Measurements from ENCODE around the gene VKORC1L1. TPM values are rescaled to one million over a fixed set of nuclear protein-coding genes. Genes with fewer than 3 reads are reported as not detected.
"Not testable (repeated sequence)": the region's sequence is repeated elsewhere in the genome, so short reads cannot be mapped to it uniquely, and the experiment has no call there.

Gene VKORC1L1
- total RNA-seq, 6 experiments from 2014 or later, result 33.9 to 46.0 (median 43.1) TPM

- no peaks in the 10 kb centered on the region for H3K9me3 Mint-ChIP-seq
- no peak overlapping the region for H3K4me3 Mint-ChIP-seq
- DNase-seq, result no peak
- no peaks in the 10 kb centered on the region for H3K36me3 Mint-ChIP-seq (ENCODE audit: low read depth)
- TF ChIP-seq CTCF (IDR thresholded peaks at IDR 0.05), result no peak
- no peaks in the 10 kb centered on the region for H3K4me1 Mint-ChIP-seq (ENCODE audit: low read depth)
- H3K27ac Mint-ChIP-seq, result no peak overlapping the region
- peaks cover 4% of the 10 kb centered on the region; the same call in 1 of the 2 replicates for H3K27me3 Mint-ChIP-seq (ENCODE audit: insufficient read depth)
Observed at GRCh38 chr7:65989694-65990080, 116.8 kb downstream of the VKORC1L1 start.

GRCh38 chr7:65991829-65992228, 119.0 kb downstream of the VKORC1L1 start:
- not testable (repeated sequence) for H3K36me3 Mint-ChIP-seq (ENCODE audit: low read depth); H3K9me3 Mint-ChIP-seq; H3K4me1 Mint-ChIP-seq (ENCODE audit: low read depth); DNase-seq; H3K27ac Mint-ChIP-seq; H3K4me3 Mint-ChIP-seq; H3K27me3 Mint-ChIP-seq (ENCODE audit: insufficient read depth)

- Mint-ChIP-seq H3K9me3 (no peaks in the 10 kb centered on the region), H3K4me3 (no peak overlapping the region), H3K36me3 (ENCODE audit: low read depth) (no peaks in the 10 kb centered on the region), H3K4me1 (ENCODE audit: low read depth) (no peaks in the 10 kb centered on the region), H3K27ac (no peak overlapping the region), H3K27me3 (ENCODE audit: insufficient read depth) (peaks cover 4% of the 10 kb centered on the region; the same call in 1 of the 2 replicates)
- TF ChIP-seq CTCF (IDR thresholded peaks at IDR 0.05), result no peak
- no peak for DNase-seq
Observed at GRCh38 chr7:65992526-65992925, 119.7 kb downstream of the VKORC1L1 start.

- H3K4me1 Mint-ChIP-seq (ENCODE audit: low read depth); H3K9me3 Mint-ChIP-seq; H3K27me3 Mint-ChIP-seq (ENCODE audit: insufficient read depth); H3K27ac Mint-ChIP-seq; DNase-seq; H3K36me3 Mint-ChIP-seq (ENCODE audit: low read depth); H3K4me3 Mint-ChIP-seq: not testable (repeated sequence)
Observed at GRCh38 chr7:65994984-65995383, 122.1 kb downstream of the VKORC1L1 start.

GRCh38 chr7:66000823-66001417, 128.0 kb downstream of the VKORC1L1 start:
- not testable (repeated sequence) for H3K4me3 Mint-ChIP-seq; H3K4me1 Mint-ChIP-seq (ENCODE audit: low read depth); H3K36me3 Mint-ChIP-seq (ENCODE audit: low read depth); H3K9me3 Mint-ChIP-seq; DNase-seq; H3K27ac Mint-ChIP-seq; H3K27me3 Mint-ChIP-seq (ENCODE audit: insufficient read depth)

- not testable (repeated sequence) for H3K36me3 Mint-ChIP-seq (ENCODE audit: low read depth); H3K4me1 Mint-ChIP-seq (ENCODE audit: low read depth); H3K9me3 Mint-ChIP-seq; DNase-seq; H3K4me3 Mint-ChIP-seq; H3K27me3 Mint-ChIP-seq (ENCODE audit: insufficient read depth); H3K27ac Mint-ChIP-seq
Observed at GRCh38 chr7:66005115-66005671, 132.3 kb downstream of the VKORC1L1 start.

GRCh38 chr7:66007232-66007631, 134.4 kb downstream of the VKORC1L1 start:
- no peak for TF ChIP-seq CTCF (IDR thresholded peaks at IDR 0.05)
- Mint-ChIP-seq H3K27ac (no peak overlapping the region), H3K4me3 (no peak overlapping the region), H3K9me3 (no peaks in the 10 kb centered on the region), H3K27me3 (ENCODE audit: insufficient read depth) (peaks cover 15% of the 10 kb centered on the region), H3K36me3 (ENCODE audit: low read depth) (no peaks in the 10 kb centered on the region), H3K4me1 (ENCODE audit: low read depth) (peaks cover 12% of the 10 kb centered on the region)
- no peak for DNase-seq

Other genes starting within 250 kb of the VKORC1L1 start
- gene GUSB, start 109.1 kb downstream of the VKORC1L1 start, total RNA-seq (2021; fragmentation: NEBNext Ultra II Directional; extraction: Animal tissue kit (Norgen Biotek cat#: 25700)), result 10 to 100 TPM; 17.5 to 29.1 (median 27.4) TPM
- gene ASL, start 202.7 kb downstream of the VKORC1L1 start, total RNA-seq (2021; fragmentation: NEBNext Ultra II Directional; extraction: Animal tissue kit (Norgen Biotek cat#: 25700)), result 10 to 100 TPM; 40.5 to 47.4 (median 41.8) TPM
- gene CRCP, start 241.8 kb downstream of the VKORC1L1 start, total RNA-seq (2021; fragmentation: NEBNext Ultra II Directional; extraction: Animal tissue kit (Norgen Biotek cat#: 25700)), result 10 to 100 TPM; 29.8 to 37.6 (median 33.7) TPM

All from HFFc6 (cell line).